HG02610 (cell line): Measurements from ENCODE around the gene KCNQ1.

Source experiments
- ATAC-seq: cut with Tn5 transposase; IDR thresholded peaks from one replicate; pipeline ENCODE4 v1.9.1; 2021; ENCODE audit warnings: mild to moderate bottlenecking, moderate library complexity; ENCODE audit not compliant: unreplicated experiment

Gene KCNQ1

DNA sequence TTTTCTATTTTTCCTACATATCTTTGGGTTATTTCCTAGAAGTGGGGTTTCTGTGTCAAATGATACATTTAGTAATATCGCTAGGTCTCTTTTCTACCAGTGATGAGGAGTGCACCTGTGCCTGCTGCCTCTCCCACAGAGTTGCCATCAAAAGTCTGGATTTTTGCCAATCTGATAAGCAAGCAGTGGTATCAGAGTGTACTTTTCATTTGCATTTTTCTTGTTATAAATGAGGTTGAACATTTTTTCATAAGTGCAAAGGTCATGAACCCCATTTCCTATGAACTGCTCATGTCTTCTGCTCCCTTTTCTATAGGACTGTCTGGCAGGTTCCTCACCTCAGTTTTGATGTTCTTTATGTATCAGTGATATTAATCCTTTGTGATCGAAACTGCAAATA lies 2.2 kb upstream of the KCNQ1 start:
- ATAC-seq, result no peak

DNA sequence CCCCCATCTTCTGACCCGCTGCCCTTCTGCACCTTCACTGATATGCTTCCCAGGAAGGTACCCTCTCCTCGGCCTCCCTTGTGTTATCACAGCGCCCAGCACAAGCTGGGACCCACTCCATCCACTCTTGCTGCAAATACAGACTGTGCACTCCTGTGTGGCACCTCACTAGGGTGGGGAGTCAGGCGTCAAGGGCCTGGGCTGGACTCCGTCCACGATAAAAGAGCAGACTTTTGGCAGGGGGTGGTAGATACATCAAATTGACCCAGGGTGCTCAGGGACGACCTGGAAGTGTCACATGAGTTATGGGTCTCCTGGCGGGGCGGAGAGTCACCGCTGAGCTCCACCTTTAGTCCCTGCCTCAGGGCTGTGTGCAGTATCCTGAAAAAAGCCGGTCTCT lies 1.4 kb upstream of the KCNQ1 start:
- no peak for ATAC-seq

DNA sequence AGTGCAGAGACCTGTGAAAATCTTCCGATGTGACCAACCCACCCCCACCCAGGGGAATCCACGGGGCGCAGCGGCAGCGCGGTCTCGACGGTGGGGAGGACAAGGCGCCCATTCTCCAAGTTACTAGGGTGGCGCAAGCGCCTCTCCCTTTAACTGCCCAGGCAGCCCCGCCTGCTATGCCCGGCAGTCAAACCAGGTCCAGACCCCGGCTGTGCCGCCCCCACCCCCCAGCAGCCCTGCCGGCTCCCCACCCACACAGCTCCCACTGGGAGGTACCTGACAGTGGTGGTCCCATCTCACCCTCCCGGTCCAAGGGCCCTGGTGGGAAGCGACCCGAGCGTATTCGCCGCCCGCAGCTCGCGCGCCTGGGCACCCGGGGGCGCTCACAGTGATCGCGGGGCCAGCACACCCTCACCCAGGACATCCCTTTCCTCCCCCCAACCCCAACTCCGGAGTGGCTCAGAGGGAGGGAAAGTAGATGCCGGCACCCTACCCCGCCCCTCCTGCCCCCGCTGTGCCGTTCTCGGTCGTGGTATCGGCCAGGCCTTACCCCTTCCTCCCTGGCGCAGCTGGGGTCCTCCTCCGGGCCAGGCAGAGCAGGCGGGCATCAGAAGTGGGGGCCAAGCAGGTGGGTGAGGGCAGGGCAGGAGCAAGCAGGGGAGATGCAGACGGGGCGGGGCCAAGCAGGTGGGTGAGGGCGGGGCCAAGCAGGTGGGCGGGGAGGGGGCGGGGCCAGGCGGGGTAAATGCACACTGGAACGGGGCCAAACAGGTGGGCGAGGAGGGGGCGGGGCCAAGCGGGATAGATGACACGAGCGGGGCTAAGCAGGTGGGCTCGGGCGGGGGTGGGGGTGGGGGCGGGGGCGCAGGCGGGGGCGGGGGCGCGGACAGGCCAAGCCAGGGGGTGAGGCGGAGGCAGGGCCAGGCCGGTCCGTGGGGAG lies 657 bp upstream of the KCNQ1 start, which contains the start of gene TRPM5:
TRPM5 (minus strand) TSS at position 634 of the 940 bp plus-strand sequence. CDS start 21,478 bp downstream, outside the sequence.
- ATAC-seq, result no peak

DNA sequence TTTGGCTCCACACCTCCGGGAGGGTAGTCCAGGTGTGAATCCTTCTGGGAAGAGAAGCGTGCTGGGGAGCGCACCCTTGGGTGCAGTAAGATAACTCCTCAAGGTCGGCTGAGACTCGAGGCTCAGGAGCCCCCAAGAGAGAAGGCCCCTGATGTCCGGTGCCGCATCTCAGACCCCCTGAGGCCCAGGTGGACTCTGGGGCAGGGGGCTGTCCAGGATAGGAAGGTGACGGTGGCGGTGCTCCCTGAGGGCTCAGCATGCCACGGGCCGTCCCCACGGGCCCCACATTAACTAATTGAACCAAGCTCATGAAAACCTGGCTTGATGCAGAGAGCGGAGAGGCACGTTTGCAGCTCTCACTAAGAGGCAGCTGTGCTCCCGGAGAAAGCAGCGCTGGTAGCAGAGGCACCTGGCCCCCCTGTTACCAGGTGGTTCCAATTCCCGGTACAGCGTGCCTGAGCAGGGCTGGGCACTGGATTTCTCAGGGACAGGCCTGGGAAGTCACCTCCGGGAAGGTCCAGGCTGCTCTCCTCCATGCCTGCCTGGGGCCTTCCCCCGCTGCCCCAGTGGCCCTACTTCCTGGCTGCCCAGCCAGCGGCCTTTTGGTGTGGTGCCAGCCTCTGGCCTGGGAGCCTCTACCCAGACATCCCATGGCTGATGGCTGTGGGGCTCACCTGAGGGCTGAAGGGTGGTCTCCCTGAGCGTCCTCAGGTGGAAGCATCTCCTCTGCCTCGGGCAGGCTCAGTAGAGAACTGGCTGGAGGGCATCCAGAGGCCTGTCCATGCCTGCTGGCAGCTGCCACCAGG lies 1.1 kb downstream of the KCNQ1 start:
- ATAC-seq, result no peak

DNA sequence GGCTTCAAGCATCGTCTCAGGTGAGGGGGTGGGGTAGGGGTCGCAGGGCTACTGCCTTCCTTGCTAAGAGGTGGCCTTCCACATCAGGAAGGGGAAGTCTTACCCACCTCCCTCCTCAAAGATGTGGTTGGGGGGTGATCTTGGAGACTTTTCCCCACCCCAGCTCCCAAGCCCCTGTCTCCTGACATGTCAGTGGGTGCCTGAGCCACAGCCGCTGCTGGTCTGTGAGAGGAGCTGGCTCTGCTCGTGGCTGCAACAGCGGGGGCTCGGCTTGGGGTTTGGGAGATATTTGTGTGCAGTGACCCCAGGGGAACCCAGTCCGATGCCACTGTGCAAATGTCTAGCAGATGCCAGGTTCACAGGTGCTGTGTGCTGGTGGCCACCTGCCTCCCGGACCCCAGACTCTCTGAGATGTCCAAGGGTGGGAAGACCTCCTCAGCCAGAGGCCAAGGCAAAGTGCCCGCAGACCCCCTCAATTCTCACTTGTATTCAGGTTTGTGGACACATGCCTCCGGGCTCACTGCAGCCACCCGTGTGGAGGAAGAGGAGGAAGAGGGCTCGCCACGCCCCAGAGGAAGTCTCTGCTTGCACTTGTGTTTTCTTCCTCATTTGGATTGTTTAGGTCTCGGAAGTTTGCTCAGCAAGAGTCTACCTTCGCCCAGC lies 1.9 kb downstream of the KCNQ1 start:
- no peak for ATAC-seq

DNA sequence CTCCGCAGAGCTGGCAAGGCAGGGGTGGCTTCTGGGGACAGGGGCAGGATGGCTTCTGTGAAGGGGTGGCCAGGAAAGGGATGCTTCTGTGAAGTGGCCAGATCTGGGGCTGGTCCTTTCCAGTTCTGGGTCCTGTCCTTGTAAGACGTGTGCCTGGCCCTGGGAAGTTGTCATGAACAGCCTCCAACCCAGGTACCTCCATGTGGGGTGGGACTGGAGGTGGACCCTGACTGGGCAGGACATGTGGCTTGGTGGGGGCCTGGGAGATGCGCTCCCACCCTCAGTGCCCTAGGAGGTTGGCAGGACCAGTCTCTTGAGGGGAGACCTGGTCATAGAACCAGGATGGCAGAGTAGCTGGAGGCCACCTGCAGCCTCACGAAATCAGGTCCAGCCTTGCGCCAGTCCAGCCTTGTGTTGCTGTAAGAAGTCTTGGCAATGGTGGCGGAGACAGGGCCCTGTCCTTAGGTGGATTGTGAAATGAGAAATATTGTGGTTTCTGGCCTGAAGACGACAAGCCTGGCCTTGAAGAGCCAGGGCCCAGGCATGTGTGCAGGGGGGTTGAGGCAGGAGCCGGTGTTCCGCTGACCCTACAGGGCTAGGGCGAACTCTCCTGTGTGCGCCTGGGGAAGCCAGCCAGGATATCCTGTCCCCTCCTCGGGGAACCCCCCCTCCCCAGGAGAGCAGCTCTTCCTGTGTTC lies 2.6 kb downstream of the KCNQ1 start:
- ATAC-seq, result no peak

DNA sequence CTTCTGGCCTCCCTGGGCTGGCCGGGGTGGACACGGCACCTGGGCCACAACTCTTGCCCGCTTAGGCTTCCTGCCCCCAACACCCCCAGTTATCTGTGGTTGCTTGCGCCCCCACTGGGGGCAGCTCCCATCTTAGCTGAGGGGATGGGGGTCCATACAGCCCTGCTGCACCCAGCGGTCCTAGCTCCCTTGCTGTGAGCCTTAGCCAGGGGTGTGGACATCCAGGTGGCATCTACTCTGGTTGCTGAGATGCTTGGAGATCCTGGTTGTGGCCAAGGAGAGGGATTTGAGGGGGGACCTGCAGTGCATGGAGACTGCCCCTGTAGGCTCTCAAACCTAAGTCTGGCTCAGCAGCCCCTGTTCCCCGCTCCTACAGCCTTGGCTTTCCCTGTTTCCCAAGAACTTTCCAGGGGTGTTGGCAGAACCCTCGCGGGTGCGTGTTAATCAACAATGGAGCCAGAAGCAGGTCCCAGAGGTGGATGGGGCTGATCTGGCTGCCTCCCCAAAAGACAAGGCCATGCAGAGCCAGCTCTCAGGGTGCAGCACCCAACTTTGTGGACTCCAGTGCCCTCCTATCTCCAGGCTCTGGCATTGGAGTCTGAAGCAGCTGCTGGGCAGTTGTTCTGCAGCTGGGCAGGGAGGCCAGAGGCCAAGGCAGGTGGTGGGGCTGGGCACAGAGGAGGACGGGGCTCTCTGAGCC lies 3.3 kb downstream of the KCNQ1 start:
- no peak for ATAC-seq

DNA sequence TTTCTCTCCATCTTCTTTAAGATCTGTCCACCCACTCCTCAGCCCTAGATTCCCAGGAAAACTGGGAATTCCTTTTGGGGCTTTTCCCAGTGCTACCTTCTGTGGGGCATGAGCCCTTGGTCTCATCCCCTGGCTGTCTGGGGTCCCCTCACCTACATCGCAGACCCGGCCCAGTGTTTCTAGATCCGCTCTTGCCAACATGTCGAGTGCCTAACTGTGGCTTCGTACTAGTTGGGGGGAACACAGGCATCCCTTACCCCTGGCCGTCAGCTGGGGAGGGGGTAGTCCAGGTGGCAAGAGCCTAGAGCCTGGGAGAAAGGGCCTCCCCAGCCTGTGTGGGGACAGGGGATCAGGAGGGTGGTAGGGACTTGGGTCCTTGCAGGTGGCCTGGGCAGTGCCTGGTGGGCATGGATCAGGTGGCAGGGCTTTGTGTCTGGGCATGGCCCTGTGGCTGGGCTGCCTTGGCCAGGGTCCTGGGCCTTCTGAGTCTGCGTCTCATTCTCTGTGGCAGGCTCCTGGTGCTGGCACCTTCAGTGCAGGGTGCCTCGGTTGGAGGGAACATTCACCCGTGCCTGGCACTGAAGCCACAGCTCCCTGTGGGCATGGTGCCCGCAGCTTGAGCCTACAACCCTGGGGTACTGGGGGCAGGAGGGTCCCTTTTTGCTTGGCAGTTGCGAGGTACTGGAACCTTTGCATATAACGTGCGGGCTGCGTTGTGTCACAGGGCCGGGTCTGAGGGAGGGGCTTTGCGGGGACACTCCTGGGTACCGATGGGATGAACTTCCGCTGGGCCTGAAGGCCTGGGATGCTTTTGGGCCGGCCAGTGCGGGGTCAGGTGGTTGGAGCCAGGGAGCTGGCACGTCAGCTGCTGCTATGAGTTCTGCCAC lies 4.1 kb downstream of the KCNQ1 start:
- no peak for ATAC-seq

DNA sequence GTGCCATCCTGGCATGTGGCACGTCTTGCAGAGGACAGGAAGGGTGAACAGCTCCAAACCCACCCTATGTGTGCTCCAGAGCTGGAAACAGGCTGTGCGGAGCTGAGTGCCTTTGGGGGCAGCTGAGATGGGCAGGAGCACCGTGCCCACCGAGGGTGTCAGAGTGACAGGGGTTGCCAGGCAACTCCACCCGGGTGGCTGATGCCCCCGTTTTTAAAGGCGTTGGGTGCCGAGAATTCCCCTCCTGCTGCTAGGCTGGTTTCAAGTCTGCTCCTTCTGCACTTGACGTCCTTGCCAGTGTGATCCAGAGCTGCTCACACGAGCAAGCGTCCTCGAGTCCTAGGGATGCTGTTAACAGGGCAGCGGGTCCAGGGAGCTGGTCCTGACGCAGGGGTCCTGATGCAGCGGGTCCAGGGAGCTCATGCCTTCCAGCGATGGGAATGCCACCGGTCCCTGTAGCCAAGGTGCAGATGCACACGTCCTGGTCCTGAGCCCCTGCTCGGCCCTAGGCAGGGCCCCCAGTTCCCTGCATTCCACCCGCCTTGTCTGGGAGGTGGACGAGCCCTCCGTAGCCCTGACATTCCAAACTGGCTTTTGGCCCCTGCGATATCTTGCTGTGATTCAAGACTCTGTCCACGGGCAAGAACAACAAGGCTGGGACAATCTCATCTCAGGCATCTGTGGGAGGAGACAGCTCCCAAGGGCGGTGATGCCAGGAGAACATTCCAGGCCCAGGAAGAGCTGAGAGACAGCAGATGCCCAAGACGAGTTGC lies 4.9 kb downstream of the KCNQ1 start:
- no peak for ATAC-seq

DNA sequence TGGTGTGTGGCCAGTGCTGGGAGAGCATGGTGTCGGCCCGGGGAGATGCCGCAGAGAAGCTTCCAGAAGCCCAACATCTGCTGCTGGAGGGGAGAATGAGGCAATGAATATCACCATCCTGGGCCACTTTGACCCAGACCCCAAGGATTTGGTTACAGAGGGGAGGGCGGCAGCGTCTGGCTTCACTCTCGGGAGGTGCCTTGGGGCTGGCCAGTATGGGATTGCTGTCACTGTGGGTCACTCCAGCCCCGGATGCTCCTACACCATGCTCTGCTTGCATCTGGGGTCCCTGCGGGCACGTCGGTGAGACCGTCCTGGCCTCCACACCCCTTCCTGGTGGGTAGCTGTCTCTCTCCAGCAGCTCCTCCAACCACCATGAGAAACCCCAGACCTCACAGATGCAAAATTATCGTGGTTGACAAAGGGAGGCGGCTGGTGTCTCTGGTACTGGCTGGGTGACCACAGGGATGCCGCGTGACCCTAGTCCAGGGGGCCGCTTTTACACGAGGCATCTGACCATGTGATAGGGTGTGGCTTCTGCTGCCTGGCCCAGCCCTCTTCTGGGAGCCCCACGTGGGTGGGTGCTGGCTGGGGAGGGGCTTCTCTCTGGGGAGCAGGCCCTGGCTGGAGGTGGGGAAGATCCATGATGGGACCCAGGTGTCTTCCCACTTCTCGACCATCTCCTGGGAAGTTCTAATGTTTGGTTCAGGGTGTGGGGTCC lies 5.7 kb downstream of the KCNQ1 start:
- ATAC-seq, result no peak

DNA sequence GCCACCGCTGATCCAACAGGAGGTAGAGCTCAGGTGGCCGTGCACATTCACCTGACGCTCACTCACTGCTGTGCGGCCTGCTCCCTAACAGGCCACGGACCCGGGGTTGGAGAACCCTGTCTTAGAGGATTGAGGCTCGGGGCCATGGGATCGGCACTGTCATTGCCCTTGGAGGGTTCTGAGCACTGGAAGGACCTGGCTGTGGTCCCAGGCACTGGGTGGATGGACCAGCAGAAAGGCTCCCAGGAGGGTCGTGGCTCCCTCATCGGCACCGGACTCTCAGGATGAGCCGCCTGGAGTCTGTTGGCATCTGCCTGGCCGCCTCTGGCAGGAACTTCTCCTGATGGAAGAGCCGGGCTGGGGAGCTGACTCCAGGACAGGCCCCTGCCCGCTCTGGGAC lies 6.5 kb downstream of the KCNQ1 start:
- no peak for ATAC-seq

DNA sequence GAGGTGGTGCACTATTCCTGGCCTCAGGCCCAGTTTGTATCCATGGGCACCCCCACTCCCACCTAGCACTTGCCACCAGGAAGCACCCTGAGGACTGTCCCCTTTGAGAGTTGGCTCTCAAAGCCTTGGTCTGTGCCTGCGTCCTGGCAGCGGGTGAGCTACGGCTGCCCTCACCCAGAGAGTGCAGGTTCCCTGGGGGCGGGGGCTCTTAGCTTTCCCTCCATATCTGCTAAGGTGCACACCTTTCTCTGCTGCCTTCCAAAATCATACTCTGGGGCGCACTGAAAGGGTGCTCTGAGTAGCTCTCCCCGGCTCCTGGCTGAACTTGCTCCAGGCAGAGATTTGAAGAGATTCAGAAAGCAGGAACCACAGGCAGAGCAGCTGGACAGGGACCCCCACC lies 7.1 kb downstream of the KCNQ1 start:
- no peak for ATAC-seq

DNA sequence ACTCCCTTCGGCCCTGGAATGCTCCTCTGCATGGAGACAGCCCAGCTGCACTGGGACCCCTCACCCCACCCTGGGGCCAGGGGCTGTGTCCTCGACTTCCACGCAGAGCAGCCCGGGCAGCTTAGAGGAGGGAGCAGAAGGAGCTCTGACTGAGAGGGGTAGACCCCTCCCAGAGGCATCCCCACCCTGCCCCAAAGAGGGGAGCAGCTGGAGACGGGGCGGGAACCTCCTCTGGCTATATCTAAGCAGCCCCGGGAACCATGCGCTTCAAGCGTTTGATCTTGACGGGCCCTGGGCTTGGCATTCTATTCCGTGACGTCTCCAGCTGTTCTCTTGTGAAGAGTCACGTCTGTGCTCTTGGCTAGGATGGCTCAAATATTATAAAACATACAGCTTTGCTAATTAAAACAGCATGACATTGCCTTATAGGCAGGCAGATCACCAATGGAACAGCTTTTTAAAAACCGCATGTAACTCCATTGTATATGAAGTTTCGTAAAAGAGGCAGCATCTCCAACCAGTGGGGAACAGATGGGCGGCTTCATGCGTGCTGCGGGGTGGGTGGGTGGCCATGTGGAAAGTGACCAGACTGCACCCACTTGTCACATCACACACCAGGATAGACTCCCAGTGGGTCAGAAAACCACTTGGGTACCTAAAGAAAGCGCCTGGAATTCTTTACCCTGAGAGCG lies 7.7 kb downstream of the KCNQ1 start:
- ATAC-seq, result no peak

DNA sequence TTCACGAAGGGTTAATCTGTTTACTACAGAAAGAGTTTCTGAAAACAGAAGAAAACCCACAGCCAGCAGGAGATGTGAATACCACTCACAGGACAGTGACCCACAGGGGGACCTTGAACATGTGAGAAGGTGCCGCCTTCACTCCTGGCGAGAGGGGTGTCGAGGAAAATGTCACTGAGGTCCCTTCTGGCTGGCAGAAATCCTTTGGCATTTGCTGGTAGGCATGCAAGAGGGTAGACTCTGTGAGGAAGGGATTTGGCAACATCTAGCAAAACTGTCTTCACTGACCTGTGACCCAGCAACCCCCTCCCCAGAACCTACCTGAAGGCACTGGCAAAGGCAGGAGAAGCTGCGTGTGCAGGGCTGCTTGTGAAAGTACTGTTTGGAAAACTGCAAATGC lies 8.6 kb downstream of the KCNQ1 start:
- no peak for ATAC-seq

DNA sequence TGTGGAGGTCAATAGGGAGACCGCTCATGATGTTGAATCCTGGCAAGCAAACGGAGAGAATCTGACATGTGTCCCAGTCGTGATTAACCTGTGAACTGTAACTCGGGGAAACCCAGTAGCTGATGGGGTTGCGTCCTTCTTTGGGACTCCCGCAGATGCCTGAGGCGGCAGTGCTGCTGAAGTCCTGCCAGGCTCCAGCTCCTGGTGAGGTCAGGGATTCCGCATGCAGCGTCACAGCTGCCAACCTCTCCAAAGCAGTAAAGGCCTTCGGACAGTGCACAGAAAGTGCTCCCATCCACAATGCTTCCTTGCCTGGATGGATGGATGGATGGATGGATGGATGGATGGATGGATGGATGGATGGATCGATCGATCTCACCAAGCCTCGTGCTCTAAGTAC lies 13.5 kb downstream of the KCNQ1 start:
- ATAC-seq, result no peak

DNA sequence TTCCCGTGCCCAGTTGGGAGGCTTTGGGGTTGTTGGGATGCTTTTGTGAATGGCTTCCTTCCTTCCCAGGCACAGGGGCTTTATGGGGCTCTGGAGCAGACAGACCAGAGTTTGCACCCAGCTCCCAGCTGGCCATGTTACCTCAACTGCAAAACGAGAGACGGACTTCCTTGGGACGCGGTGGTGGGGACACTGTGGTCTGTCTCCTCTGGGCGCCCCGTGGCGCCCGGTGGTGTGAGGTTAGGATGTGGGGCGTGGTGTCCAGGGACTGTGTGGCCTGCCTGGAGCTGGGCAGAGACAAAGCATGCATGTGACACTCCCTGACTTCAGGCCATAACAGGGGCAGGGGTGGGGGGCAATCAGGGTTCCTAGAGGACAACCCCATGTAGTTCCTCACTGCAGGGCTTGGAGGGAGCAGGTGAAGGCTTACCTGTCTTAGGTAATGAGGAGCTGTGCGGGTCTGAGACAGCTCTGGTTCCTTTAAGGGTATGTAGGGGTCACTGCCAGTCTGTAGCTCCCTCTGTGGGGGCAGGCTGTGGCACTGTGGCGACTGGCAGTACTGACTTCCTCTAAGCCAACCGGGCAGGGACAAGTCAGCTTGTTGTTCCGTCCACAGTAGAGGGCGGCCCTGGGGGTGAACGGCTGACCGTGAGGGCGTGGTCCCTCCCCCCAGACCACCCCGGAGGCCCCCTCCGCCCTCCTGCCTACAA lies 14.4 kb downstream of the KCNQ1 start:
- ATAC-seq, result no peak
